ENCODE measurements around the gene AFAP1L2.

AFAP1L2 gene

GRCh38 chr10:114256008-114256765, 148.1 kb downstream of the AFAP1L2 start:
- Histone ChIP-seq H4K20me1 (ENCODE audit: insufficient read depth, low read length) (no peaks in the 10 kb centered on the region), H3K4me3 (ENCODE audit: low read length) (no peak overlapping the region), H3K36me3 (replicated peaks; ENCODE audit: low read depth, low read length) (no peaks in the 10 kb centered on the region), H3K79me2 (ENCODE audit: low read length) (no peaks in the 10 kb centered on the region), H2AFZ (ENCODE audit: low read depth, low read length) (no peak overlapping the region), H3K9ac (ENCODE audit: low read length) (no peak overlapping the region), H3K27ac (ENCODE audit: low read length) (no peak overlapping the region), H3K4me2 (ENCODE audit: low read length) (no peak overlapping the region), H3K9me3 (ENCODE audit: insufficient read depth, low read length) (no peaks in the 10 kb centered on the region), H3K4me1 (ENCODE audit: low read length) (no peaks in the 10 kb centered on the region), H3K27me3 (ENCODE audit: low read depth, low read length) (no peaks in the 10 kb centered on the region)
- TF ChIP-seq, protein P1, sequence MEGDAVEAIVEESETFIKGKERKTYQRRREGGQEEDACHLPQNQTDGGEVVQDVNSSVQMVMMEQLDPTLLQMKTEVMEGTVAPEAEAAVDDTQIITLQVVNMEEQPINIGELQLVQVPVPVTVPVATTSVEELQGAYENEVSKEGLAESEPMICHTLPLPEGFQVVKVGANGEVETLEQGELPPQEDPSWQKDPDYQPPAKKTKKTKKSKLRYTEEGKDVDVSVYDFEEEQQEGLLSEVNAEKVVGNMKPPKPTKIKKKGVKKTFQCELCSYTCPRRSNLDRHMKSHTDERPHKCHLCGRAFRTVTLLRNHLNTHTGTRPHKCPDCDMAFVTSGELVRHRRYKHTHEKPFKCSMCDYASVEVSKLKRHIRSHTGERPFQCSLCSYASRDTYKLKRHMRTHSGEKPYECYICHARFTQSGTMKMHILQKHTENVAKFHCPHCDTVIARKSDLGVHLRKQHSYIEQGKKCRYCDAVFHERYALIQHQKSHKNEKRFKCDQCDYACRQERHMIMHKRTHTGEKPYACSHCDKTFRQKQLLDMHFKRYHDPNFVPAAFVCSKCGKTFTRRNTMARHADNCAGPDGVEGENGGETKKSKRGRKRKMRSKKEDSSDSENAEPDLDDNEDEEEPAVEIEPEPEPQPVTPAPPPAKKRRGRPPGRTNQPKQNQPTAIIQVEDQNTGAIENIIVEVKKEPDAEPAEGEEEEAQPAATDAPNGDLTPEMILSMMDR (IDR thresholded peaks at IDR 0.05; ENCODE audit: low read depth, low read length), result no peak
- no peak for TF ChIP-seq EZH2phosphoT487 (IDR thresholded peaks at IDR 0.05; ENCODE audit: low read depth)

DNA sequence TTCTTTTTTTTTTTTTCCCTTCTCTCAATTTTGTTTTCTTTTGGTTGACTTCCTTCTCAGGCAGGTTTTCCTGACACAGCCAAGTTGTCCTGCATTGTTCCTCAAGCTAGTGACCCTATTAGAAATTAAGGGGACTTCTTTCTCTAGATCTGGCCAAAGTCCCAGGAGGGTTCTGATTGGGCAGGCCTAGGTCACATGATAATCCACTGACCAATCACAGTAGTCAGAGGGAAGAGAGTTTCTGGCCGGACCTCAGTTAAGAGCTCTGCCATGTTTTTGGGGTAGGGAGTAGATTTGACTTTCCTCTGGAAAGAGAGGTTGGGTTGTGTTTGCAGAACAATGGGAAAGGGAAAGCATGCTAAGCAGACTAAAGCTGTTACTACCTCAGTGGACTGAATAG, 149.1 kb downstream of the AFAP1L2 start:
- Histone ChIP-seq H3K27ac (ENCODE audit: low read length) (no peak overlapping the region), H3K4me3 (ENCODE audit: low read length) (no peak overlapping the region), H3K36me3 (replicated peaks; ENCODE audit: low read depth, low read length) (no peaks in the 10 kb centered on the region), H3K27me3 (ENCODE audit: low read depth, low read length) (no peaks in the 10 kb centered on the region), H3K79me2 (ENCODE audit: low read length) (no peaks in the 10 kb centered on the region), H3K9ac (ENCODE audit: low read length) (no peak overlapping the region), H4K20me1 (ENCODE audit: insufficient read depth, low read length) (no peaks in the 10 kb centered on the region), H3K4me1 (ENCODE audit: low read length) (no peaks in the 10 kb centered on the region), H3K9me3 (ENCODE audit: insufficient read depth, low read length) (no peaks in the 10 kb centered on the region), H3K4me2 (ENCODE audit: low read length) (no peak overlapping the region), H2AFZ (ENCODE audit: low read depth, low read length) (no peak overlapping the region)
- TF ChIP-seq EZH2phosphoT487 (IDR thresholded peaks at IDR 0.05; ENCODE audit: low read depth), result no peak
- TF ChIP-seq, protein P1 (IDR thresholded peaks at IDR 0.05; ENCODE audit: low read depth, low read length), result no peak

- H3K27ac ChIP-seq (ENCODE audit: low read length), result no peak overlapping the region
- H3K79me2 ChIP-seq (ENCODE audit: low read length), result no peaks in the 10 kb centered on the region
- TF ChIP-seq, protein P1 (IDR thresholded peaks at IDR 0.05; ENCODE audit: low read depth, low read length), result no peak
- TF ChIP-seq EZH2phosphoT487 (IDR thresholded peaks at IDR 0.05; ENCODE audit: low read depth), result no peak
- no peaks in the 10 kb centered on the region for H3K36me3 ChIP-seq (replicated peaks; ENCODE audit: low read depth, low read length)
- no peaks in the 10 kb centered on the region for H4K20me1 ChIP-seq (ENCODE audit: insufficient read depth, low read length)
- H3K4me2 ChIP-seq (ENCODE audit: low read length), result no peak overlapping the region
- no peak overlapping the region for H3K9ac ChIP-seq (ENCODE audit: low read length)
- no peak overlapping the region for H2AFZ ChIP-seq (ENCODE audit: low read depth, low read length)
- H3K4me3 ChIP-seq (ENCODE audit: low read length), result no peak overlapping the region
- H3K27me3 ChIP-seq (ENCODE audit: low read depth, low read length), result no peaks in the 10 kb centered on the region
- H3K9me3 ChIP-seq (ENCODE audit: insufficient read depth, low read length), result no peaks in the 10 kb centered on the region
- no peaks in the 10 kb centered on the region for H3K4me1 ChIP-seq (ENCODE audit: low read length)
Observed at GRCh38 chr10:114252883-114253282, 151.4 kb downstream of the AFAP1L2 start.

GRCh38 chr10:114252092-114252491, 152.2 kb downstream of the AFAP1L2 start:
- Histone ChIP-seq H3K27ac (ENCODE audit: low read length) (no peak overlapping the region), H3K4me2 (ENCODE audit: low read length) (no peak overlapping the region), H3K79me2 (ENCODE audit: low read length) (no peaks in the 10 kb centered on the region), H4K20me1 (ENCODE audit: insufficient read depth, low read length) (no peaks in the 10 kb centered on the region), H3K36me3 (replicated peaks; ENCODE audit: low read depth, low read length) (no peaks in the 10 kb centered on the region), H3K4me1 (ENCODE audit: low read length) (no peaks in the 10 kb centered on the region), H3K27me3 (ENCODE audit: low read depth, low read length) (no peaks in the 10 kb centered on the region), H2AFZ (ENCODE audit: low read depth, low read length) (no peak overlapping the region), H3K4me3 (ENCODE audit: low read length) (no peak overlapping the region), H3K9ac (ENCODE audit: low read length) (no peak overlapping the region), H3K9me3 (ENCODE audit: insufficient read depth, low read length) (no peaks in the 10 kb centered on the region)
- TF ChIP-seq, protein P1 (IDR thresholded peaks at IDR 0.05; ENCODE audit: low read depth, low read length), result no peak
- no peak for TF ChIP-seq EZH2phosphoT487 (IDR thresholded peaks at IDR 0.05; ENCODE audit: low read depth)
